NCI-H2171 (cell line): Measurements from ENCODE around the gene KRTAP4-16.
"Not testable (repeated sequence)": the region's sequence is repeated elsewhere in the genome, so short reads cannot be mapped to it uniquely, and the experiment has no call there.

Experiments used
- DNase-seq: peaks from one replicate; lab custom pipeline; 2025; lab: John Stamatoyannopoulos, UW

The KRTAP4-16 gene

DNA sequence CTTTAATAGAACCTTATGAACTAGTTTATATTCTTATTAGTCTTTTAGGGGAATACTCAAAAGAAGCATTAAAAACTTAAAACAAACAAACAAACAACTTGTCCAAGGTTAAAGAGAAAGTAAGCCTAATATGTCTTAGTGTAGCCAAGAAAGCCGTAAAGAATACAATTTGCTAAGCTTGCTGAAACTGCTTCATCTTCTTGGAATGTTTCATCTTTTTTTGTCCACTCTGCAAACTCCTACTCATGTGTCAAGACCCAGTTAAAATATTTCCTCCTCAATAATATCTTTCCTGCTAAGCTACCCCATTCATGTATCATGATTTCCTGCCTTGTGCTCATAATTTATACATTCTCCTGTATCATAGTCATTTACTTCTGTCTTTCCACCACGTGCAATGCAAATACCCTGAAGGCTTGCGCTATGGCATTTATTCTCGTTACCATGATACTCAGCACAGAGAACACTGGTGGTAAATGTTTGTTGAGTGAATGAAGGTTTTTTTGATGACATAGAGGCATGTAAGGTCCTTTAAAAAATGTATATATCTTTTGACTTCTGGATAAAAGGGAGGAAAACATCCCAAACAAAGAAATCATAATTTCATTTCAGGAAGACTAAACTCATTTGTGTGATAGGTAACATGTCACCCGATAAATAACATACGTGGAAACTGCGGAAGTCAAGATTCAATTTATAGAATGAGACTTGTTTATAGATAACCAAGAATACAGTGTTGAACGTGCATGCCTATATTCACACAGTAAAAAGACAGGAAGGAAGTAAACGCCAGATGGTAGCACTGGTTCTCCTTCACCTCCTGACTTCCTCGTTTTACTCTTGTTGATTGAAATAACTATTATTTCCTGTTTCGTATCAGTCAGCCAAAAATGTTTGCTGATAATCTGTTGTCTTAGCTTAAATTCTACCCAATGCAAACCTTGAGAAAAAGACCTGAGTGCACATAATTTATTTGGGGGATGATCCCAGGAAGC, 18.0 kb upstream of the KRTAP4-16 start:
- not testable (repeated sequence) for DNase-seq

DNA sequence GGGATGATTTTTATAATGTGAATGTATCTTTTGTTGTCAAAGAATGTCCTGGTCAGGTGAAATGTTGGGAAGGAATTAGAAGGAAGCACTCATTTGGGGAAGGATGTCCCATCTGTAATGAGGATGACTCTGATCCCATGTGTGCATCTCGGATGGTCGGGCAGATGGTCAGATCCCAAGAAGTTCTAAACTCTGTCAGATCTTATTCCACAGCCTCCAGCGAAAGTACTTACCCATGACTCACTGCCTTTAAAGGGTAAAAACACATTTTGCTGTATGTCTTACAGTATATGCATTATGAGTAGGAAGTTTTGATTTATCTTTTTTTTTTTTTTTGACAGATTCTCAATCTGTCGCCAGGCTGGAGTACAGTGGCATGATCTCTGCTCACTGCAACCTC, 16.7 kb upstream of the KRTAP4-16 start:
- no peak for DNase-seq

DNA sequence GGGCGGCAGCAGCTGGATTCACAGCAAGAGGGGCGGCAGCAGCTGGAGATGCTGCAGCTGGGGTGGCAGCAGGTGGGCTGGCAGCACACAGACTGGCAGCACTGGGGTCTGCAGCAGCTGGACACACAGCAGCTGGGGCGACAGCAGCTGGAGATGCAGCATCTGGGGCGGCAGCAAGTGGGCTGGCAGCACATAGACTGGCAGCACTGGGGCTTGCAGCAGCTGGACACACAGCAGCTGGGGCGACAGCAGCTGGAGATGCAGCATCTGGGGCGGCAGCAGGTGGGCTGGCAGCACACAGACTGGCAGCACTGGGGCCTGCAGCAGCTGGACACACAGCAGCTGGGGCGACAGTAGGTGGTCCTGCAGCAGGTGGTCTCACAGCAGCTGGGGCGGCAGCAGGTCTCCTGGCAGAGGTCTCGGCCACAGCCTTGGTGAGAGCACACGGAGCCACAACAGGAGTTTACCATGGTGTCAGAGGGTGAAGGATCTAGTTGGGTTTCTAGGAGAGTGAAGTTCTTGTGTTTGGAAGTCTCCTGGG, 15.9 kb upstream of the KRTAP4-16 start, which contains the start of gene KRTAP4-11:
TSS of gene KRTAP4-11 (minus strand) at position 528 of the 541 bp plus-strand sequence. CDS start at position 470, 58 bp downstream.
- DNase-seq: not testable (repeated sequence)

DNA sequence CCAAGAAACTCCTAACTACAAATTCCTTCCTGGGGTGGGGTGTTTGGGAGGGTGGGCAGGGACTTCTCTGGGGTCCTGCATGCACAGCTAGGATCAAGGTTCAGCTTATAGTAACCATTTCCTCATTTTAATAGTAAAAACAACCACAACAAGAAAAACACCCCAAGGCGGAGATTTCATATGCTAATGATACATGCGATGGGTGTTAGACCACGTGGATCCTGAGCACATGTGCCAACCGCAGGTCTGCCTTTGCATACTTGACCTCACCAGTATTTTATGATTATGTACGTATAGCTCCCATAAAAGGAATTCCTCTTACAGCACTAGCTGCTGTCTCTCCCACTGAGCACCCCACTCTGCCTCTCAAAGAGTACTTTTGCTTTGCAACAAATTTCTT, 14.3 kb upstream of the KRTAP4-16 start:
- no peak for DNase-seq

DNA sequence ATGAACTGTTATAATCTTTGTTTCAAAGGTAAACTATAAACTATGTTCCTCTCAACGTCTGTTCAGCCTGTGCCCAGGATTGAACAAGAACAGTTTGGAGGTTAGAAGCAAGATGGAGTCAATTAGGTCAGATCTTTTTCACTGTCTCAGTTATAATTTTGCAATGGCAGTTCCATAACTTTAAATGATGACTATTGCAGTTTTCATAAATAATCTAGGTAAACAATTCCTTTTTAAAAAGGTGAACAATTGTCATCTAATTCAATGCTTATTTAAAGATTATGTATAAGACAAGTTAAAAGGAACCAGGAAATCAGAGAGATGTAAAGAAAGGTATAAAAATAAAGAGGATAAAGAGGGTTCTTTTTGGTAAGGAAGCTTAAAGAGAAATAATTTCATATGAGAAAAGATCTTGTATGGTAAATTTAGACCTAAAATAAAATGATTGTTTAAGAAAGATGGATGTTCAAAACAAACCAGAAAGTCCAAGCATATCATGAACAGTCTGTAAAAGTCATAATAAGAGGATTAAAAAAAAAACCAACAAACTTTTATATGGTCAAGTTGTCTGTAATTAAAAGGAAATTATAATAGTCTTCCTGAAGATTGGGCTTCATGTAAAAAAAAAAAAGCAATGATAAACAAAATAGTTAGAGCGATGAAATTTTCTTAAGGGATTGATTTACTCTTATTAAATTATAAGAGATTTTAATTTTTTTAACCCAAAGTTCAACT, 9.3 kb upstream of the KRTAP4-16 start:
- DNase-seq: no peak

DNA sequence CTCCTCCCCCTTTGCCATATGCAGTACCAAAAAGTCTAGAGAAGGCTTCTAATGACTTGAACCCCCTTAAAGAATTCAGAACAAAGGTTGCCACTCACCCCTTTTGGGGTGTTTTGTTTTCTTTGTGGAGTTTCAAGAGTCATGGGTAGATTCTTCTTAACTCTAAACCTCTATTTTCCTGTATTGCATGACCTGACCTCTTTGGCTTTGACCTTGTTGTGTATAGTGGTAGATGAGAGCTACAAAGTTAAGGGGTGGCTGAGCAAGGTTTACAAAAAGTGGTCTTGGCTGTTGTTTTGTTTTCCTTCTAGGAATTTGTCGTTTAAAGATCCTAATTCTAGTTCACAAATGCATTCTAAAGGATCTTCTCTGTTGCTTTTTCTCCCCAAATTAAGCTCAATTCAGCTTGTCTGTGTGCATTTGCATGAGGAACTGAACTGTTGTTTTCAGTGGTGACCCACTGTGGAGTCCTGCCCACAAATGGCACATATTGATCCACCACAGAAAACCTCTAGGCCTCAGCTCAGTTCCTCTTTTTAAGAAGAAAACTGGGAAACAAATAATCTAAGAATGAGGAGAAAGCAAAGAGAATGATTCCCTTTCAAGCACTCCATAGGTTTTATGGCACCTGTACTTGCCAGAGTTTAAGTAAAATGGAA, 6.8 kb upstream of the KRTAP4-16 start:
- DNase-seq: not testable (repeated sequence)

DNA sequence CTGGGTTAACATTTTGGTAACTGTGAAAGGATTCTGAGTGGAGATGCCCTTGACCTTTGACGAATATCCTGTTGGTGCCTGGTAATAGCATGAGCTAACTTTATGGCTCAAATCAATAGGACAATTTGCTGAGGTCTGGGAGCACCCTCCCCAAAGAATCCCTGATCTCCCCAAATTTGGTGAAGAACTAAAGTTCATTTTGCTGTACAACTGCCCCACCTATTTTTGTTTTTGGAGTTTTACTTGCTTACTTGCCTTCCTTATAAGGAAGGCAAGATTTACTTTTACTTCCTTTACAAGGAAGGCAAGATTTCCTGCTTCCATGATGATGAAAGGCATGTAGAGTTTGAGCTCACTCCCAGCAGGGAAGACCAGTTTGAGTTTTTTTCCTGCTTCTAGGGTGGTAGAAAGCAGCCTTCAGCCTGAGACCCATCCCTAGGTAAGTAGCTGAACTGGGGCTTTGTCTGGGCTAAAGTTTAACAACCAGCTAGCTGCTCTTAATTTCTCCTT, 6.0 kb upstream of the KRTAP4-16 start:
- no peak for DNase-seq

DNA sequence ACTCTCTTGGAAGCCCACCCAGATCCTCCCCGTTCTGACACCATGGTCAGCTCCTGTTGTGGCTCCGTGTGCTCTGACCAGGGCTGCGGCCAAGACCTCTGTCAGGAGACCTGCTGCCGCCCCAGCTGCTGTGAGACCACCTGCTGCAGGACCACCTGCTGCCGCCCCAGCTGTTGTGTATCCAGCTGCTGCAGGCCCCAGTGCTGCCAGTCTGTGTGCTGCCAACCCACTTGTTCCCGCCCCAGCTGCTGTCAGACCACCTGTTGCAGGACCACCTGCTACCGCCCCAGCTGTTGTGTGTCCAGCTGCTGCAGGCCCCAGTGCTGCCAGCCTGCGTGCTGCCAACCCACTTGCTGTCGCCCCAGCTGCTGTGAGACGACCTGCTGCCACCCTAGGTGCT, 3.3 kb upstream of the KRTAP4-16 start, which contains the start of gene KRTAP4-9:
TSS of gene KRTAP4-9 (plus strand) at position 43 of the 400 bp plus-strand sequence. CDS start at position 43, 0 bp downstream.
- not testable (repeated sequence) for DNase-seq

DNA sequence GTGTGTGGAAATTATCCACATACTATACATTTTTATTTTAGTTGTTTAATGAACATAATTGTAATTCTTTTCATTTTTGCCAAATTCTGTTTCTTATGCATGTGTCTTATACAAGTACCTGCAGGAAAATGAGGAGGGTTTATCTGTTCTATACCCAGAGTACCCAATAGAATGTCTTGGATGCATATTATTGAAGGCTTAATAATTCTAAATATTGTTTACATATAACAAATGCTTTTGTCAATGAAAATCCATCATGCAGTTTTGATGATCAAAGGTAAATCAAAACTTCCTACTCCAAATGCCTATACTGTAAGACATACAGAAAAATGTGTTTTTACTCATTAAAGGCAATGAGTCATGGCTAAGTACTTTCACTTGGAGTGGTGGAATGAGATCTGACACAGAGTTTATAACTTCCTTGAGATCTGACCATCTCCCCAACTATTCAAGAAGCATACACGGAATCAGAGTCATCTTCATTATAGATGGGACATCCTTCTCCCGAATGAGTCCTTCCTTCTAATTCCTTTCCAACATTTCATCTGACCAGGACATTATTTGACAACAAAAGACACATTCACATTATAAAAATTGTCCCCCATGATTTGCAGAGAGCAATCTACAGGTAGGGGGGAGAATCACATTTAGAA, 2.5 kb upstream of the KRTAP4-16 start:
- not testable (repeated sequence) for DNase-seq

DNA sequence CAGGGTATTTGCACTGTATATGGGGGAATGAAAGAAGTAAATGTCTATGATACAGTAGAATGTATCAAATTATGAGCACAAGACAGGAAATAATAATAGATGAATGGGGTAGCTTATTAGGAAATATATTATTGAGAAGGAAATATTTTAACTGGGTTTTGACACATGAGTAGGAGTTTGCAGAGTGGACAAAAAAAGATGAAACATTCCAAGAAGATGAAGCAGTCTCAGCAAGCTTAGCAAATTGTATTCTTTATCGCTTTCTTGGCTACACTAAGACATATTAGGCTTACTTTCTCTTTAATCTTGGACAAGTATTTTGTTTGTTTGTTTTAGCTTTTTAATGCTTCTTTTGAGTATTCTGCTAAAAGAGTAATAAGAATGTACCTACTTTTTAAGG, 1.9 kb upstream of the KRTAP4-16 start:
- no peak for DNase-seq

DNA sequence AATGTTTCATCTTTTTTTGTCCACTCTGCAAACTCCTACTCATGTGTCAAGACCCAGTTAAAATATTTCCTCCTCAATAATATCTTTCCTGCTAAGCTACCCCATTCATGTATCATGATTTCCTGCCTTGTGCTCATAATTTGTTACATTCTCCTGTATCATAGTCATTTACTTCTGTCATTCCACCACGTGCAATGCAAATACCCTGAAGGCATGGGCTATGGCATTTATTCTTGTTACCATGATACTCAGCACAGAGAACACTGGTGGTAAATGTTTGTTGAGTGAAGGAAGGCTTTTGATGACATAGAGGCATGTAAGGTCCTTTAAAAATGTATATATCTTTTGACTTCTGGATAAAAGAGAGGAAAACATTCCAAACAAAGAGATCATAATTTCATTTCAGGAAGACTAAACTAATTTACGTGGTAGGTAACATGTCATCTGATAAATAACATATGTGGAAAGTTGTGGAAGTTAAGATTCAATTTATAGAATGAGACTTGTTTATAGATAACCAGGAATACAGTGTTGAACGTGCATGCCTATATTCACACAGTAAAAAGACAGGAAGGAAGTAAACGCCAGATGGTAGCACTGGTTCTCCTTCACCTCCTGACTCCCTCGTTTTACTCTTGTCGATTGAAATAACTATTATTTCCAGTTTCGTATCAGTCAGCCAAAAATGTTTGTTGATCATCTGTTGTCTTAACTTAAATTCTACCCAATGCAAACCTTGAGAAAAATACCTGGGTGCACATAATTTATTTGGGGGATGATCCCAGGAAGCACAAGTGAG, 2.1 kb downstream of the KRTAP4-16 start:
- DNase-seq: not testable (repeated sequence)

DNA sequence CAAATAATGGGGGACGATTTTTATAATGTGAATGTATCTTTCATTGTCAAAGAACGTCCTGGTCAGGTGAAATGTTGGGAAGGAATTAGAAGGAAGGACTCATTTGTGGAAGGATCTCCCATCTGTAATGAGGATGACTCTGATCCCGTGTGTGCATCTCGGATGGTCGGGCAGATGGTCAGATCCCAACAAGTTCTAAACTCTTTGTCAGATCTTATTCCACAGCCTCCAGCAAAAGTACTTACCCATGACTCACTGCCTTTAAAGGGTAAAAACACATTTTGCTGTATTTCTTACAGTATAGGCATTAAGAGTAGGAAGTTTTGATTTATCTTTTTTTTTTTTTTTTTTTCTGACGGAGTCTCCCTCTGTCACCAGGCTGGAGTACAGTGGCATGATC, 3.5 kb downstream of the KRTAP4-16 start:
- no peak for DNase-seq

DNA sequence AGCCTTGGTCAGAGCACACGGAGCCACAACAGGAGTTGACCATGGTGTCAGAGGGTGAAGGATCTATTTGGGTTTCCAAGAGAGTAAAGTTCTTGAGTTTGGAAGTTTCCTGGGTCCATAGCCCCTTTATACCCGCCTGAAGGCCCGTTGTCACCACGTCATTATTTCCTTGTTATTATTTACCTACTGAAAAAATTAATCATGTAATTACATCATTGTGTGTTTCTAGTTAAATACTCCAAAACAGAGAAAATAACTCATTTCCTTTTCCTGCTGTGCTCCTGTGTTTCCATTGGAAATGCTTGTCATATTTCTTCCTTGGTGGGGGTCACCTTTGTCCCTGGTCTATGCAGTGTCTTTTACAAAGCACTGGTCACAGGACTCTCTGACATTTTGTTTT, 4.0 kb downstream of the KRTAP4-16 start, which contains the start of gene KRTAP4-8:
TSS of gene KRTAP4-8 (minus strand) at position 101 of the 400 bp plus-strand sequence. CDS start at position 43, 58 bp downstream.
- no peak for DNase-seq

DNA sequence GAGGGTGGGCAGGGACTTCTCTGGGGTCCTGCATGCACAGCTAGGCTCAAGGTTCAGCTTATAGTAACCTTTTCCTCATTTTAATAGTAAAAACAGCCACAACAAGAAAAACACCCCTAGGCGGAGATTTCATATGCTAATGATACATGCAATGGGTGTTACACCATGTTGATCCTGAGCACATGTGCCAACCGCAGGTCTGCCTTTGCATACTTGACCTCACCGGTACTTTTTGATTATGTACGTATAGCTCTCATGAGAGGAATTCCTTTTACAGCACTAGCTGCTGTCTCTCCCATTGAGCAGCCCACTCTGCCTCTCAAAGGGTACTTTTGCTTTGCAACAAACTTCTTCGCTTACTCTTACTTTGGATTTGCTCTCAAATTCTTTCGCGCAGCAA, 6.0 kb downstream of the KRTAP4-16 start:
- DNase-seq: no peak

DNA sequence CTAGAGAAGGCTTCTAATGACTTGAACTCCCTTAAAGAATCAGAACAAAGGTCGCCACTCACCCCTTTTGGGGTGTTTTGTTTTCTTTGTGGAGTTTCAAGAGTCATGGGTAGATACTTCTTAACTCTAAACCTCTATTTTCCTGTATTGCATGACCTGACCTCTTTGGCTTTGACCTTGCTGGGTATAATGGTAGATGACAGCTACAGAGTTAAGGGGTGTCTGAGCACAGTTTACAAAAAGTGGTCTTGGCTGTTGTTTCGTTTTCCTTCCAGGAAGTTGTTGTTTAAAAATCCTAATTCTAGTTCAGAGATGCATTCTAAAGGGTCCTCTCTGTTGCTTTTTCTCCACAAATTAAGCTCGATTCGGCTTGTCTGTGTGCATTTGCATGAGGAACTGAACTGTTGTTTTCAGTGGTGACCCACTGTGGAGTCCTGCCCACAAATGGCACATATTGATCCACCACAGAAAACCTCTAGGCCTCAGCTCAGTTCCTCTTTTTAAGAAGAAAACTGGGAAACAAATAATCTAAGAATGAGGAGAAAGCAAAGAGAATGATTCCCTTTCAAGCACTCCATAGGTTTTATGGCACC, 13.2 kb downstream of the KRTAP4-16 start:
- not testable (repeated sequence) for DNase-seq

DNA sequence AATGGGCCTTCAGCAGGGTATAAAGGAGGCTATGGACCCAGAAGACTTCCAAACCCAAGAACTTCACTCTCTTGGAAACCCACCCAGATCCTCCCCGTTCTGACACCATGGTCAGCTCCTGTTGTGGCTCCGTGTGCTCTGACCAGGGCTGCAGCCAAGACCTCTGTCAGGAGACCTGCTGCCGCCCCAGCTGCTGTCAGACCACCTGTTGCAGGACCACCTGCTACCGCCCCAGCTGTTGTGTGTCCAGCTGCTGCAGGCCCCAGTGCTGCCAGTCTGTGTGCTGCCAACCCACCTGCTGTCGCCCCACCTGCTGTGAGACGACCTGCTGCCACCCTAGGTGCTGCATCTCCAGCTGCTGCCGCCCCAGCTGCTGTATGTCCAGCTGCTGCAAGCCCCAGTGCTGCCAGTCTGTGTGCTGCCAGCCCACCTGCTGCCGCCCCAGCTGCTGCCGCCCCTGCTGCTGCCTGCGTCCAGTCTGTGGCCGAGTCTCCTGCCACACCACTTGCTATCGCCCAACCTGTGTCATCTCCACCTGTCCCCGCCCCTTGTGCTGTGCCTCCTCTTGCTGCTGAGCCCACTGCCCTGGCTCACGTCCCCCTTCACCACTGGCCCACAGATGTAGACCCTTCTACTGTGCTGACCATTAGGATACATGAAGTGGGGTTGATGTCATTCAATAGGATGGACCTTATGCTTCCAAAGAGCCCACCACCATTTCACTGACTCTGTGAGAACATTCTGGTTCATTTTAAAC, 17.7 kb downstream of the KRTAP4-16 start, which contains the start of gene KRTAP4-7:
TSS of gene KRTAP4-7 (plus strand) at position 51 of the 757 bp plus-strand sequence. CDS start at position 108, 57 bp downstream.
- not testable (repeated sequence) for DNase-seq

DNA sequence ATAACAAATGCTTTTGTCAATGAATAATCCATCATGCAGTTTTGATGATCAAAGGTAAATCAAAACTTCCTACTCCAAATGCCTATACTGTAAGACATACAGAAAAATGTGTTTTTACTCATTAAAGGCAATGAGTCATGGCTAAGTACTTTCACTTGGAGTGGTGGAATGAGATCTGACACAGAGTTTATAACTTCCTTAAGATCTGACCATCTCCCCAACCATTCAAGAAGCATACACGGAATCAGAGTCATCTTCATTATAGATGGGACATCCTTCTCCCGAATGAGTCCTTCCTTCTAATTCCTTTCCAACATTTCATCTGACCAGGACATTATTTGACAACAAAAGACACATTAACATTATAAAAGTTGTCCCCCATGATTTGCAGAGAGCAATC, 18.6 kb downstream of the KRTAP4-16 start:
- DNase-seq: not testable (repeated sequence)

DNA sequence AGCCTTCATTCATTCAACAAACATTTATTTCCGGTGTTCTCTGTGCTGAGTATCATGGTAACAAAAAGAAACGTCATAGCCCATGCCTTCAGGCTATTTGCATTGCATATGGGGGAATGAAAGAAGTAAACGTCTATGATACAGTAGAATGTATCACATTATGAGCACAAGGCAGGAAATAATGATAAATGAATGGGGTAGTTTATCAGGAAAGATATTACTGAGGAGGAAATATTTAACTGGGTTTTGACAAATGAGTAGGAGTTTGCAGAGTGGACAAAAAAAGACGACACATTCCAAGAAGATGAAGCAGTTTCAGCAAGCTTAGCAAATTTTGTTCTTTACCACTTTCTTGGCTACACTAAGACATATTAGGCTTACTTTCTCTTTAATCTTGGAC, 19.4 kb downstream of the KRTAP4-16 start:
- no peak for DNase-seq

DNA sequence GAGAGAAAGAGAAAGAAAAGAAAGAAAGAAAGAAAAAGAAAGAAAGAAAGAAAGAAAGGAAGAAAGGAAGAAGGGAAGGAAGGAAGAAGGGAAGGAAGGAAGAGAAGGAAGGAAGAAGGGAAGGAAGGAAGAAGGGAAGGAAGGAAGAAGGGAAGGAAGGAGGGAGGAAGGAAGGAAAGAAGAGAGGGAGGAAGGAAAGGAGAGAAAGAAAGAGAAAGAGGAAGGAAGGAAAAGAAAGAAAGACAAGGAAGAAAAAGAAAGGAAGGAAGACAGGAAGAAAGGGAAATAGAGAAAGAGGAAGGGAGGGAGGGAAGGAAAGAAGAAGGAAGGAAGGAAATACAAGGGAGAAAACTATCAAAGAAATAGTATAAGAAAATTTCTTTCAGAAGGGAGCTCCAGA, 25.2 kb downstream of the KRTAP4-16 start:
- no peak for DNase-seq
